Gastroesophageal sphincter (tissue), 4 donors: ENCODE results near the gene SLC35E1. TPM values are rescaled to one million over a fixed set of nuclear protein-coding genes. Genes with fewer than 3 reads are reported as not detected.
"Not testable (repeated sequence)": the region's sequence is repeated elsewhere in the genome, so short reads cannot be mapped to it uniquely, and the experiment has no call there.

Experiments used
- ATAC-seq: fragments of 150-250 bp; one replicate; pipeline ENCODE4 v1.9.1; 2016; ENCODE audit warnings: mild to moderate bottlenecking, moderate library complexity
- H3K27ac ChIP-seq, 4 donors: fragments of 200-600 bp; sonication (generic) in 3 of 4; 1 replicate in 3 of 4; 2 replicates in 1 of 4; pipeline ENCODE4 v1.5.1; 2016 to 2019
- H3K27me3 ChIP-seq: fragments of 200-600 bp; sonication (generic); one replicate; pipeline ENCODE4 v1.5.1; 2019
- H3K36me3 ChIP-seq, 2 donors: fragments of 200-600 bp; sonication (generic); one replicate each; pipeline ENCODE4 v1.5.1; 2019; ENCODE audit warnings: control low read depth in 1 of 2
- H3K4me1 ChIP-seq, 3 donors: fragments of 200-600 bp; sonication (generic); 1 replicate in 2 of 3; 2 replicates in 1 of 3; pipeline ENCODE4 v1.5.1; 2016 to 2019; ENCODE audit warnings: control low read depth in 2 of 3
- H3K4me3 ChIP-seq, 2 donors: fragments of 200-600 bp; sonication (generic); one replicate each; pipeline ENCODE4 v1.5.1; 2019; ENCODE audit warnings: mild to moderate bottlenecking in 1 of 2, moderate library complexity in 1 of 2
- H3K9me3 ChIP-seq, 3 donors: fragments of 200-600 bp; sonication (generic); one replicate each; pipeline ENCODE4 v1.5.1; 2017 to 2019; ENCODE audit warnings: control low read depth in 2 of 3
- EP300 ChIP-seq: sonication (generic); formaldehyde crosslinking; IDR thresholded peaks from one replicate; pipeline ENCODE4 v1.6.1; 2017; ENCODE audit warnings: antibody characterized with exemption, mild to moderate bottlenecking
- POLR2A ChIP-seq, 2 donors: fragments of 450-650 bp; IDR thresholded peaks; one replicate each; pipeline ENCODE4 v1.6.1; 2017; ENCODE audit warnings: antibody characterized with exemption in 2 of 2, mild to moderate bottlenecking in 2 of 2, moderate library complexity in 1 of 2
- POLR2AphosphoS5 ChIP-seq: sonication (generic); formaldehyde crosslinking; IDR thresholded peaks from one replicate; pipeline ENCODE4 v1.6.1; 2017; ENCODE audit warnings: antibody characterized with exemption
- WGBS, 2 donors: methylation state at CpG; one replicate each; pipeline ENCODE4 v1.1.5; 2018; ENCODE audit warnings: low coverage in 1 of 2; 5-methylcytosine and 5-hydroxymethylcytosine counted together
- small RNA-seq, 4 donors: library from RNA; depleted of rRNA; stranded (forward); fragments of <200 nt; gene quantifications; one replicate each; pipeline ENCODE3, GENCODE V24; 2016
- total RNA-seq, 4 donors: library from RNA; depleted of rRNA; stranded (reverse); fragments of >200 nt; gene quantifications; one replicate each; pipeline ENCODE4 v1.1.0, GENCODE V29; 2016
- TF ChIP-seq, protein P1 (sequence below), 4 experiments: fragments of 200-600 bp in 2 of 4; fragments of 450-650 bp in 2 of 4; sonication (generic) in 1 of 4; IDR thresholded peaks; one replicate each; pipeline ENCODE4 v1.5.1; 2017 to 2019; ENCODE audit warnings: antibody characterized with exemption in 4 of 4, mild to moderate bottlenecking in 2 of 4, moderate library complexity in 2 of 4

Gene SLC35E1
- total RNA-seq, 4 donors from 2014 or later: 24.9 to 35.5 (median 29.7) TPM

DNA sequence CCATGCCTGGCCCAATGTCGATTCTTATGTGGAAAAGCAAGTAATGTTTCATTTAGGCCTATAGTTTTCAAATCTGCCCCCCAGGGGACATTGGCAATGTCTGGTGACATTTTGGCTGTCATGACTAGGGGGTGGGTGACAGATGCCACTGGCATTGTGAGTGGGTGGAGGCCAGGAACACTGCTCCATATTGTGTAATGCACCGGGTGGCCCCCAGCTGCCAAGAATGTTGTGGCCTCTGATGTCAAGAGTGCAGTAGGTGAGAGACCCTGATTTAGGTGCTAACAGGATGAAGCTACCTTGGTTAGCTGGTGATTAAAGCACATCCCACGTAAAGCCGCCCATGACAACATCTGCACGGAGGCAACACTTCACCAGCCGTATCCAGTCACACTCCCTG, 65.3 kb downstream of the SLC35E1 start:
- no peak for ATAC-seq
- peaks cover 0 to 99% of the 10 kb centered on the region in 2 donors for H3K36me3 ChIP-seq
- no peaks in the 10 kb centered on the region for H3K27me3 ChIP-seq
- H3K4me1 ChIP-seq: peaks cover 0 to 22% (median 8%) of the 10 kb centered on the region in 3 donors
- no peak overlapping the region for H3K4me3 ChIP-seq
- H3K27ac ChIP-seq: no peak overlapping the region
- WGBS, 2 donors: 81 to 100% methylated on average over 1 to 5 of the region's 6 CpGs
- H3K9me3 ChIP-seq: no peaks in the 10 kb centered on the region
- no peak for TF ChIP-seq POLR2AphosphoS5
- TF ChIP-seq, protein P1, sequence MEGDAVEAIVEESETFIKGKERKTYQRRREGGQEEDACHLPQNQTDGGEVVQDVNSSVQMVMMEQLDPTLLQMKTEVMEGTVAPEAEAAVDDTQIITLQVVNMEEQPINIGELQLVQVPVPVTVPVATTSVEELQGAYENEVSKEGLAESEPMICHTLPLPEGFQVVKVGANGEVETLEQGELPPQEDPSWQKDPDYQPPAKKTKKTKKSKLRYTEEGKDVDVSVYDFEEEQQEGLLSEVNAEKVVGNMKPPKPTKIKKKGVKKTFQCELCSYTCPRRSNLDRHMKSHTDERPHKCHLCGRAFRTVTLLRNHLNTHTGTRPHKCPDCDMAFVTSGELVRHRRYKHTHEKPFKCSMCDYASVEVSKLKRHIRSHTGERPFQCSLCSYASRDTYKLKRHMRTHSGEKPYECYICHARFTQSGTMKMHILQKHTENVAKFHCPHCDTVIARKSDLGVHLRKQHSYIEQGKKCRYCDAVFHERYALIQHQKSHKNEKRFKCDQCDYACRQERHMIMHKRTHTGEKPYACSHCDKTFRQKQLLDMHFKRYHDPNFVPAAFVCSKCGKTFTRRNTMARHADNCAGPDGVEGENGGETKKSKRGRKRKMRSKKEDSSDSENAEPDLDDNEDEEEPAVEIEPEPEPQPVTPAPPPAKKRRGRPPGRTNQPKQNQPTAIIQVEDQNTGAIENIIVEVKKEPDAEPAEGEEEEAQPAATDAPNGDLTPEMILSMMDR (IDR thresholded peaks at IDR 0.05): no peak
- TF ChIP-seq EP300: no peak
- TF ChIP-seq POLR2A (IDR thresholded peaks at IDR 0.05): no peak

DNA sequence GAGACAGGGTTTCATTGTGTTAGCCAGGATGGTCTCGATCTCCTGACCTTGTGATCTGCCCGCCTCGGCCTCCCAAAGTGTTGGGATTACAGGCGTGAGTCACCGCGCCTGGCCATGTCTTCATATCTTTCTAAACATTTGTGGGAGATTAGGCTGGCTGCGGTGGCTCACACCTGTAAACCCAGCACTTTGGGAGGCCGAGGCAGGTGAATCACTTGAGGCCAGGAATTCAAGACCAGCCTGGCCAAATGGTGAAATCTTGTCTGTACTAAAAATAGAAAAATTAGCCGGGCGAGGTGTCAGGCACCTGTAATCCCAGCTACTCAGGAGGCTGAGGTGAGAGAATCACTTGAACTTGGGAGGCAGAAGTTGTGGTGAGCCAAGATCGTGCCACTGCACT, 66.1 kb downstream of the SLC35E1 start:
- 83 to 96% methylated on average over 1 to 4 of the region's 11 CpGs for WGBS, 2 donors
- H3K4me3 ChIP-seq, H3K27ac ChIP-seq, H3K9me3 ChIP-seq, ATAC-seq, H3K27me3 ChIP-seq: not testable (repeated sequence)
- Histone ChIP-seq H3K36me3 (peaks cover 0 to 100% of the 10 kb centered on the region in 2 donors), H3K4me1 (peaks cover 0 to 22% (median 8%) of the 10 kb centered on the region in 3 donors)

DNA sequence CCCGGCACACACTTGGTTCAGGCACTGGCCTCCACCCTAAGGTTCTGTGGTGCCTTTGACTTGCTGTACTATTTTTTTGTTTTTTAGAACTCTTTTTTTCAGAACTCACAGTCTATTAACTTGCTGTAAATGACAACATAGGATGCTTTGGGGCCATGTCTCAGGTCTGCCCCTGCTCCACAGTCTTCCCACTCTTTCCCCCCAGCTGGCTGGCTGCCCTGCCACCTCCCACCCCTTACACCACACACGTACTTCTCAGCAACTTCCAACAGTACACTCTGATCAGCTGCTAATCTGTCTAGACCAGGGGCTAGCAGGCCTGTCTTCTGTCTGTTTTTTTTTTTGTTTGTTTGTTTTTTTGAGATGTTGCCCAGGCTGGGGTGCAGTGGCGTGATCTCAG, 67.9 kb downstream of the SLC35E1 start:
- H3K27me3 ChIP-seq: no peaks in the 10 kb centered on the region
- H3K36me3 ChIP-seq: peaks cover 0 to 89% of the 10 kb centered on the region in 2 donors
- no peak for TF ChIP-seq POLR2AphosphoS5
- TF ChIP-seq EP300: no peak
- TF ChIP-seq POLR2A (IDR thresholded peaks at IDR 0.05): no peak
- TF ChIP-seq, protein P1 (IDR thresholded peaks at IDR 0.05): no peak
- no peak for ATAC-seq
- no peak overlapping the region for H3K27ac ChIP-seq
- no peak overlapping the region for H3K4me3 ChIP-seq
- H3K4me1 ChIP-seq: peaks cover 0 to 6% (median 0%) of the 10 kb centered on the region in 3 donors
- H3K9me3 ChIP-seq: no peaks in the 10 kb centered on the region
- 79% methylated on average over 3 of the region's 3 CpGs; no CpG with 5 or more reads in 1 of the 2 donors for WGBS, 2 donors

Small RNA genes lying within 50 kb of the gene (small RNA-seq; reads per million reads assigned to genes)
- 0 reads per million in 4 donors for gene RN7SL146P

Other genes starting within 250 kb of the SLC35E1 start
- 10 to 100 TPM; 29.4 to 40.0 (median 34.9) TPM for gene KLF2, start 247.6 kb downstream of the SLC35E1 start, total RNA-seq
- gene EPS15L1, start 100.4 kb downstream of the SLC35E1 start, total RNA-seq: 10 to 100 TPM in 3 of 4 donors, 1 to 10 TPM in 1; 8.4 to 22.1 (median 15.2) TPM
- not detected for gene CALR3, start 76.2 kb downstream of the SLC35E1 start, total RNA-seq
- 10 to 100 TPM in 3 of 4 donors, 1 to 10 TPM in 1; 8.1 to 12.3 (median 11.9) TPM for gene C19orf44, start 76.0 kb downstream of the SLC35E1 start, total RNA-seq
- gene CHERP, start 30.0 kb downstream of the SLC35E1 start, total RNA-seq: 10 to 100 TPM in 1 of 4 donors, 1 to 10 TPM in 3; 5.7 to 12.7 (median 6.6) TPM
- 10 to 100 TPM in 1 of 4 donors, 1 to 10 TPM in 3; 5.8 to 10.5 (median 8.3) TPM for gene MED26, start 55.8 kb upstream of the SLC35E1 start, total RNA-seq
- 100 to 1,000 TPM in 1 of 4 donors, 10 to 100 TPM in 3; 73.4 to 112 (median 86.0) TPM for gene SMIM7, start 87.7 kb upstream of the SLC35E1 start, total RNA-seq
- gene TMEM38A, start 88.7 kb upstream of the SLC35E1 start, total RNA-seq: 10 to 100 TPM in 1 of 4 donors, 1 to 10 TPM in 3; 7.1 to 18.8 (median 8.8) TPM
- gene NWD1, start 147.4 kb upstream of the SLC35E1 start, total RNA-seq: 1 to 10 TPM in 1 of 4 donors, under 1 TPM in 2, not detected in 1; 0.15 to 1.4 (median 0.37) TPM